ENCODE measurements around the gene FRMPD4.

GRCh38 chrX:12469296-12469695 lies 331.0 kb downstream of the FRMPD4 start:
- TF ChIP-seq, protein P1, sequence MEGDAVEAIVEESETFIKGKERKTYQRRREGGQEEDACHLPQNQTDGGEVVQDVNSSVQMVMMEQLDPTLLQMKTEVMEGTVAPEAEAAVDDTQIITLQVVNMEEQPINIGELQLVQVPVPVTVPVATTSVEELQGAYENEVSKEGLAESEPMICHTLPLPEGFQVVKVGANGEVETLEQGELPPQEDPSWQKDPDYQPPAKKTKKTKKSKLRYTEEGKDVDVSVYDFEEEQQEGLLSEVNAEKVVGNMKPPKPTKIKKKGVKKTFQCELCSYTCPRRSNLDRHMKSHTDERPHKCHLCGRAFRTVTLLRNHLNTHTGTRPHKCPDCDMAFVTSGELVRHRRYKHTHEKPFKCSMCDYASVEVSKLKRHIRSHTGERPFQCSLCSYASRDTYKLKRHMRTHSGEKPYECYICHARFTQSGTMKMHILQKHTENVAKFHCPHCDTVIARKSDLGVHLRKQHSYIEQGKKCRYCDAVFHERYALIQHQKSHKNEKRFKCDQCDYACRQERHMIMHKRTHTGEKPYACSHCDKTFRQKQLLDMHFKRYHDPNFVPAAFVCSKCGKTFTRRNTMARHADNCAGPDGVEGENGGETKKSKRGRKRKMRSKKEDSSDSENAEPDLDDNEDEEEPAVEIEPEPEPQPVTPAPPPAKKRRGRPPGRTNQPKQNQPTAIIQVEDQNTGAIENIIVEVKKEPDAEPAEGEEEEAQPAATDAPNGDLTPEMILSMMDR (conservative IDR thresholded peaks at IDR 0.05 in 1 of 2, IDR thresholded peaks at IDR 0.05 in 1 of 2; ENCODE audit: extremely low read depth in 1 of 2, insufficient read depth in 1 of 2, low read depth in 1 of 2, low read length in 2 of 2), result no peak
- no peak for TF ChIP-seq EZH2 (IDR thresholded peaks at IDR 0.05; ENCODE audit: borderline replicate concordance, low read length)

Data from mammary epithelial cell (primary cell).